Neural progenitor cell (in vitro differentiated cells): Measurements from ENCODE around the gene OMP. TPM values are rescaled to one million over a fixed set of nuclear protein-coding genes. Genes with fewer than 3 reads are reported as not detected.
A peak's percentile ranks its signal among the peaks of the same experiment; 100 is the strongest.

Experiments
- DNase-seq: peaks from one replicate; pipeline ENCODE4 v3.0.0-alpha.2; 2016; ENCODE audit warnings: low spot score
- H2AFZ ChIP-seq: fragments of 200-600 bp; sonication (generic); replicated peaks from 2 replicates; pipeline ENCODE4 v1.6.1; 2016; ENCODE audit warnings: antibody characterized with exemption
- H3F3A ChIP-seq: fragments of 200-600 bp; sonication (generic); 2 replicates; pipeline ENCODE4 v1.6.1; 2016; ENCODE audit warnings: antibody characterized with exemption, low read depth
- H3K27ac ChIP-seq: fragments of 200-600 bp; sonication (generic); 2 replicates; pipeline ENCODE4 v1.5.1; 2016; ENCODE audit warnings: mild to moderate bottlenecking
- H3K27me3 ChIP-seq: fragments of 200-600 bp; sonication (generic); 2 replicates; pipeline ENCODE4 v1.6.1; 2016; ENCODE audit warnings: mild to moderate bottlenecking, moderate library complexity
- H3K36me3 ChIP-seq: fragments of 200-600 bp; sonication (generic); 2 replicates; pipeline ENCODE4 v1.5.1; 2016
- H3K4me1 ChIP-seq: fragments of 200-600 bp; sonication (generic); 2 replicates; pipeline ENCODE4 v1.6.1; 2016; ENCODE audit warnings: mixed run types
- H3K4me2 ChIP-seq: fragments of 200-600 bp; sonication (generic); 2 replicates; pipeline ENCODE4 v1.6.1; 2016
- H3K4me3 ChIP-seq: fragments of 200-600 bp; sonication (generic); 2 replicates; pipeline ENCODE4 v1.5.1; 2016
- H3K79me2 ChIP-seq: fragments of 200-600 bp; sonication (generic); 2 replicates; pipeline ENCODE4 v1.6.1; 2016; ENCODE audit warnings: low read depth
- H3K9ac ChIP-seq: fragments of 200-600 bp; sonication (generic); 2 replicates; pipeline ENCODE4 v1.6.1; 2016
- H3K9me3 ChIP-seq: fragments of 200-600 bp; sonication (generic); 2 replicates; pipeline ENCODE4 v1.5.1; 2016; ENCODE audit warnings: low read depth
- H4K20me1 ChIP-seq: fragments of 200-600 bp; sonication (generic); 2 replicates; pipeline ENCODE4 v1.6.1; 2016; ENCODE audit warnings: low read depth
- H3K27ac Mint-ChIP-seq: 3 replicates; pipeline ENCODE4 v1.8.0; 2021; ENCODE audit warnings: mixed read lengths
- H3K27me3 Mint-ChIP-seq: 2 replicates; pipeline ENCODE4 v1.8.0; 2022; ENCODE audit warnings: low read depth, mild to moderate bottlenecking, inconsistent platforms, moderate library complexity, mixed read lengths; ENCODE audit not compliant: insufficient read depth
- H3K36me3 Mint-ChIP-seq: 3 replicates; pipeline ENCODE4 v1.8.0; 2021; ENCODE audit warnings: mixed read lengths
- H3K4me1 Mint-ChIP-seq: 3 replicates; pipeline ENCODE4 v1.8.0; 2021; ENCODE audit warnings: mixed read lengths
- H3K4me3 Mint-ChIP-seq: 3 replicates; pipeline ENCODE4 v1.8.0; 2021; ENCODE audit warnings: mild to moderate bottlenecking, moderate library complexity, mixed read lengths
- H3K9me3 Mint-ChIP-seq: 3 replicates; pipeline ENCODE4 v1.8.0; 2020; ENCODE audit warnings: mixed read lengths
- CTCF ChIP-seq: fragments of 200-600 bp; sonication (generic); IDR thresholded peaks from 2 replicates; pipeline ENCODE4 v1.5.1; 2017; ENCODE audit warnings: antibody characterized with exemption, mild to moderate bottlenecking
- EZH2 ChIP-seq: fragments of 200-600 bp; sonication (generic); IDR thresholded peaks from 2 replicates; pipeline ENCODE4 v1.6.1; 2017; ENCODE audit warnings: antibody characterized with exemption, mild to moderate bottlenecking, moderate library complexity
- EZH2phosphoT487 ChIP-seq: fragments of 200-600 bp; sonication (generic); IDR thresholded peaks from 2 replicates; pipeline ENCODE4 v1.6.1; 2017; ENCODE audit warnings: antibody characterized with exemption
- total RNA-seq: library from RNA; depleted of rRNA; stranded (reverse); fragments of >200 nt; gene quantifications from 2 replicates; pipeline ENCODE4 v1.2.3, GENCODE V29; 2015; ENCODE audit warnings: low replicate concordance

Gene OMP
- total RNA-seq, 1 donor from 2014 or later, result not detected

- Histone ChIP-seq H3K4me1 (peaks cover 33% of the 10 kb centered on the region), H4K20me1 (no peaks in the 10 kb centered on the region), H3K9ac (no peak overlapping the region), H3K79me2 (no peaks in the 10 kb centered on the region), H2AFZ (no peak overlapping the region), H3K27ac (no peak overlapping the region), H3K9me3 (no peaks in the 10 kb centered on the region), H3K36me3 (no peaks in the 10 kb centered on the region), H3F3A (peaks cover 22% of the 10 kb centered on the region), H3K4me2 (no peak overlapping the region), H3K27me3 (peaks cover 4% of the 10 kb centered on the region), H3K4me3 (no peak overlapping the region)
- Mint-ChIP-seq H3K27me3 (peaks cover 12% of the 10 kb centered on the region), H3K36me3 (no peaks in the 10 kb centered on the region), H3K4me1 (peaks cover 33% of the 10 kb centered on the region), H3K9me3 (no peaks in the 10 kb centered on the region), H3K4me3 (no peak overlapping the region), H3K27ac (no peak overlapping the region)
- TF ChIP-seq EZH2, result no peak
- no peak for TF ChIP-seq EZH2phosphoT487
- TF ChIP-seq CTCF, result no peak
- no peak for DNase-seq
Measured at GRCh38 chr11:77150836-77151235, 48.2 kb downstream of the OMP start.

GRCh38 chr11:77151804-77152509, 49.3 kb downstream of the OMP start:
- H3K4me1 Mint-ChIP-seq, result peaks cover 32% of the 10 kb centered on the region
- peaks cover 6% of the 10 kb centered on the region for H3K27me3 Mint-ChIP-seq
- DNase-seq, result no peak
- H3K27ac Mint-ChIP-seq, result no peak overlapping the region
- no peaks in the 10 kb centered on the region for H3K9me3 Mint-ChIP-seq
- H3K9ac ChIP-seq, result no peak overlapping the region
- no peaks in the 10 kb centered on the region for H4K20me1 ChIP-seq
- H3K36me3 ChIP-seq, result no peaks in the 10 kb centered on the region
- no peak overlapping the region for H2AFZ ChIP-seq
- no peak overlapping the region for H3K4me3 ChIP-seq
- no peaks in the 10 kb centered on the region for H3K79me2 ChIP-seq
- peaks cover 29% of the 10 kb centered on the region for H3K4me1 ChIP-seq
- no peak overlapping the region for H3K27ac ChIP-seq
- TF ChIP-seq CTCF, result no peak
- no peak for TF ChIP-seq EZH2
- TF ChIP-seq EZH2phosphoT487, result no peak
- H3K9me3 ChIP-seq, result no peaks in the 10 kb centered on the region
- peaks cover 4% of the 10 kb centered on the region for H3K27me3 ChIP-seq
- no peak overlapping the region for H3K4me2 ChIP-seq
- H3K36me3 Mint-ChIP-seq, result no peaks in the 10 kb centered on the region
- H3K4me3 Mint-ChIP-seq, result no peak overlapping the region
- H3F3A ChIP-seq, result peaks cover 20% of the 10 kb centered on the region

- H3K36me3 Mint-ChIP-seq, result no peaks in the 10 kb centered on the region
Measured at GRCh38 chr11:77152846-77153245, 50.2 kb downstream of the OMP start.

More at GRCh38 chr11:77152846-77153245, 50.2 kb downstream of the OMP start:
- H3F3A ChIP-seq, result peaks cover 11% of the 10 kb centered on the region
- H3K79me2 ChIP-seq, result no peaks in the 10 kb centered on the region
- H3K27me3 Mint-ChIP-seq, result peaks cover 8% of the 10 kb centered on the region
- H3K27ac ChIP-seq, result no peak overlapping the region
- H3K4me3 Mint-ChIP-seq, result peak overlapping the region; percentile 7
- no peaks in the 10 kb centered on the region for H4K20me1 ChIP-seq
- no peak overlapping the region for H2AFZ ChIP-seq
- no peaks in the 10 kb centered on the region for H3K9me3 Mint-ChIP-seq
- peaks cover 25% of the 10 kb centered on the region for H3K4me1 Mint-ChIP-seq
- H3K4me3 ChIP-seq, result no peak overlapping the region
- no peak overlapping the region for H3K4me2 ChIP-seq
- H3K4me1 ChIP-seq, result peaks cover 23% of the 10 kb centered on the region
- TF ChIP-seq EZH2phosphoT487 (no peak), CTCF (no peak), EZH2 (no peak)
- no peaks in the 10 kb centered on the region for H3K9me3 ChIP-seq
- DNase-seq, result no peak
- no peaks in the 10 kb centered on the region for H3K27me3 ChIP-seq
- no peak overlapping the region for H3K9ac ChIP-seq
- no peak overlapping the region for H3K27ac Mint-ChIP-seq
- H3K36me3 ChIP-seq, result no peaks in the 10 kb centered on the region

Other genes starting within 250 kb of the OMP start
- gene ACER3, start 241.9 kb upstream of the OMP start, total RNA-seq, result 10.9 and 18.9 TPM in 2 replicates
- not detected in 2 replicates for gene B3GNT6, start 68.4 kb upstream of the OMP start, total RNA-seq
- 7.4 and 9.6 TPM in 2 replicates for gene CAPN5, start 35.9 kb upstream of the OMP start, total RNA-seq
- gene MYO7A, start 25.4 kb downstream of the OMP start, total RNA-seq, result 0.97 and 2.7 TPM in 2 replicates
- gene GDPD4, start 198.8 kb downstream of the OMP start, total RNA-seq, result not detected in 2 replicates